GM23338 (cell line): ENCODE data around the gene EIF2AK3. TPM values are rescaled to one million over a fixed set of nuclear protein-coding genes. Genes with fewer than 3 reads are reported as not detected.

Experiments
- ATAC-seq: fragments of 200-7000 bp; cut with Tn5 transposase; 3 replicates; pipeline ENCODE4 v1.9.1; 2020
- DNase-seq: peaks from one replicate; pipeline ENCODE4 v3.0.0-alpha.2; 2015; ENCODE audit warnings: low spot score
- H2AFZ ChIP-seq: fragments of 200-600 bp; sonication (generic); 2 replicates; pipeline ENCODE4 v1.8.0; 2016; ENCODE audit warnings: antibody characterized with exemption, mild to moderate bottlenecking, moderate library complexity
- H3F3A ChIP-seq: fragments of 200-600 bp; sonication (generic); replicated peaks from 2 replicates; pipeline ENCODE4 v1.8.0; 2017; ENCODE audit warnings: antibody characterized with exemption, mixed run types, low read depth
- H3K27ac ChIP-seq: fragments of 200-600 bp; sonication (generic); 2 replicates; pipeline ENCODE4 v1.6.1; 2016; ENCODE audit warnings: low read depth
- H3K27me3 ChIP-seq: fragments of 200-600 bp; sonication (generic); 2 replicates; pipeline ENCODE4 v1.8.0; 2016; ENCODE audit warnings: mild to moderate bottlenecking, mixed run types, moderate library complexity; ENCODE audit not compliant: insufficient read depth
- H3K36me3 ChIP-seq: fragments of 200-600 bp; sonication (generic); 2 replicates; pipeline ENCODE4 v1.8.0; 2016; ENCODE audit warnings: mild to moderate bottlenecking; ENCODE audit not compliant: insufficient read depth
- H3K4me1 ChIP-seq: fragments of 200-600 bp; sonication (generic); 2 replicates; pipeline ENCODE4 v1.8.0; 2016; ENCODE audit warnings: mild to moderate bottlenecking, moderate library complexity; ENCODE audit not compliant: insufficient read depth
- H3K4me2 ChIP-seq: fragments of 200-600 bp; sonication (generic); 2 replicates; pipeline ENCODE4 v1.7.1; 2017; ENCODE audit warnings: mixed run types
- H3K4me3 ChIP-seq: fragments of 200-600 bp; sonication (generic); 2 replicates; pipeline ENCODE4 v1.6.1; 2016; ENCODE audit warnings: mixed run types
- H3K79me2 ChIP-seq: fragments of 200-600 bp; sonication (generic); replicated peaks from 2 replicates; pipeline ENCODE4 v1.8.0; 2017; ENCODE audit warnings: mild to moderate bottlenecking; ENCODE audit not compliant: insufficient read depth
- H3K9me2 ChIP-seq: fragments of 200-600 bp; sonication (generic); 2 replicates; pipeline ENCODE4 v1.8.0; 2017; ENCODE audit not compliant: insufficient read depth
- H4K20me1 ChIP-seq: fragments of 200-600 bp; sonication (generic); replicated peaks from 2 replicates; pipeline ENCODE4 v1.8.0; 2017; ENCODE audit warnings: mild to moderate bottlenecking; ENCODE audit not compliant: insufficient read depth
- H3K27ac Mint-ChIP-seq: 2 replicates; pipeline ENCODE4 v1.8.0; 2020; ENCODE audit warnings: inconsistent platforms, mild to moderate bottlenecking, moderate library complexity, mixed read lengths
- H3K27me3 Mint-ChIP-seq: 3 replicates; pipeline ENCODE4 v1.8.0; 2022; ENCODE audit warnings: low read depth, mild to moderate bottlenecking, moderate library complexity, mixed read lengths, inconsistent platforms; ENCODE audit not compliant: insufficient read depth, poor library complexity
- H3K36me3 Mint-ChIP-seq: 3 replicates; pipeline ENCODE4 v1.8.0; 2021; ENCODE audit warnings: low read depth, mild to moderate bottlenecking, inconsistent platforms, moderate library complexity, mixed read lengths
- H3K4me1 Mint-ChIP-seq: 3 replicates; pipeline ENCODE4 v1.8.0; 2020; ENCODE audit warnings: mild to moderate bottlenecking, inconsistent platforms, mixed read lengths
- H3K4me3 Mint-ChIP-seq: 3 replicates; pipeline ENCODE4 v1.8.0; 2021; ENCODE audit warnings: moderate library complexity, mild to moderate bottlenecking, inconsistent platforms, mixed read lengths
- H3K9me3 Mint-ChIP-seq: 3 replicates; pipeline ENCODE4 v1.8.0; 2020; ENCODE audit warnings: moderate library complexity, mild to moderate bottlenecking, inconsistent platforms, mixed read lengths
- CREB1 ChIP-seq: fragments of 250-450 bp; sonication (Bioruptor Pico); IDR thresholded peaks from 2 replicates; pipeline ENCODE4 v1.5.0; 2020; ENCODE audit warnings: low read depth, mild to moderate bottlenecking, moderate library complexity
- ETS1 ChIP-seq: IDR thresholded peaks from 2 replicates; pipeline ENCODE4 v1.6.1; 2016; ENCODE audit warnings: antibody characterized with exemption
- EZH2 ChIP-seq: fragments of 200-600 bp; sonication (generic); IDR thresholded peaks from one replicate; pipeline ENCODE4 v1.8.0; 2017; ENCODE audit warnings: antibody characterized with exemption, mild to moderate bottlenecking, low read depth; ENCODE audit not compliant: unreplicated experiment
- EZH2phosphoT487 ChIP-seq: fragments of 200-600 bp; sonication (generic); IDR thresholded peaks from one replicate; pipeline ENCODE4 v1.8.1; 2018; ENCODE audit warnings: antibody characterized with exemption; ENCODE audit not compliant: unreplicated experiment
- JUNB ChIP-seq: IDR thresholded peaks from one replicate; pipeline ENCODE4 v1.6.1; 2016; ENCODE audit warnings: antibody characterized with exemption; ENCODE audit not compliant: unreplicated experiment
- NANOG ChIP-seq: IDR thresholded peaks from 2 replicates; pipeline ENCODE4 v1.6.1; 2016; ENCODE audit warnings: antibody characterized with exemption, borderline replicate concordance
- POLR2AphosphoS5 ChIP-seq: IDR thresholded peaks from 2 replicates; pipeline ENCODE4 v1.6.1; 2016; ENCODE audit warnings: antibody characterized with exemption, low read depth
- REST ChIP-seq: IDR thresholded peaks from one replicate; pipeline ENCODE4 v1.6.1; 2018; ENCODE audit warnings: antibody characterized with exemption; ENCODE audit not compliant: unreplicated experiment
- STAT1 ChIP-seq: IDR thresholded peaks from one replicate; pipeline ENCODE4 v1.6.1; 2016; ENCODE audit warnings: antibody characterized with exemption; ENCODE audit not compliant: unreplicated experiment
- ZNF114 ChIP-seq: fragments of 250-450 bp; sonication (Bioruptor Pico); IDR thresholded peaks from 2 replicates; pipeline ENCODE4 v1.5.0; 2020; ENCODE audit warnings: mild to moderate bottlenecking, moderate library complexity
- ZNF331 ChIP-seq: fragments of 250-450 bp; sonication (Bioruptor Pico); IDR thresholded peaks from 2 replicates; pipeline ENCODE4 v1.5.0; 2020; ENCODE audit warnings: low read depth, mild to moderate bottlenecking, moderate library complexity
- ZNF462 ChIP-seq: fragments of 250-450 bp; sonication (Bioruptor Pico); IDR thresholded peaks from 2 replicates; pipeline ENCODE4 v1.5.0; 2020; ENCODE audit warnings: mild to moderate bottlenecking, moderate library complexity
- polyA plus RNA-seq: library from polyadenylated mRNA; unstranded; fragments of >200 nt; fragmentation: Nextera tagmentation; extraction: Ambion mirVana; gene quantifications from 2 replicates; pipeline ENCODE4 v1.2.1, GENCODE V29; 2016
- total RNA-seq: library from RNA; depleted of rRNA; stranded (reverse); fragments of >200 nt; shearing (Covaris generic); gene quantifications from 2 replicates; pipeline ENCODE4 v1.2.3, GENCODE V29; 2014
- TF ChIP-seq, protein P1 (sequence below), 2 experiments: fragments of 200-600 bp in 1 of 2; sonication (generic) in 1 of 2; conservative IDR thresholded peaks; 2 replicates each; pipeline versions ENCODE4 v1.5.1 to v1.6.1; 2016 to 2017; ENCODE audit warnings: antibody characterized with exemption in 2 of 2, low read depth in 2 of 2, mild to moderate bottlenecking in 2 of 2, moderate library complexity in 1 of 2

The EIF2AK3 gene
- total and polyA plus RNA-seq, 2 experiments from 2014 or later: 5.9 to 24.2 TPM

DNA sequence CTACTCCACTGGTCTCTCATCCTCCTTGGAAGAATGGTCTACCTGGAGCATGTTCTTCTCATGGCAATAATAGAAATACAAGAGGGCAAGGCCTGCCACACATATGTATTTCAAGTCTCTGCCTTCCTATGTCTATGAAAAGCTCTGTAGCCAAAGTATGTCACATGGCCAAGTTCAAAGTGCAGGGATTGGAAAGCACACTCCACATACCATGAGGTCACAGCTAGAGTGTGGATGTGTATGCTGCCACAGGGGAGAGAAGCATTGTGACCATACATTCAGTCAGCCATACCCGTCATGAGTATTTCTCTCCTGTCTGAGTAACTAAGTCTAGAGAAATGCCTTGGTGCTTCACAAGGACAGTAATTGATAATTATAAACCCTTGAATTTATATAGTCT lies 8.8 kb upstream of the EIF2AK3 start:
- ATAC-seq: no peak
- no peaks in the 10 kb centered on the region for H3K9me2 ChIP-seq
- Mint-ChIP-seq H3K4me1 (peaks cover 27% of the 10 kb centered on the region), H3K4me3 (no peak overlapping the region), H3K27ac (no peak overlapping the region), H3K27me3 (peaks cover 2% of the 10 kb centered on the region), H3K36me3 (peaks cover 3% of the 10 kb centered on the region; the same call in 1 of the 3 replicates), H3K9me3 (peaks cover 4% of the 10 kb centered on the region; the same call in 1 of the 3 replicates)
- H3K4me2 ChIP-seq: no peak overlapping the region
- H3K4me1 ChIP-seq: peaks cover 19% of the 10 kb centered on the region
- H3F3A ChIP-seq: no peaks in the 10 kb centered on the region
- no peak for TF ChIP-seq NANOG
- TF ChIP-seq EZH2: no peak
- TF ChIP-seq POLR2AphosphoS5: no peak
- TF ChIP-seq, protein P1, sequence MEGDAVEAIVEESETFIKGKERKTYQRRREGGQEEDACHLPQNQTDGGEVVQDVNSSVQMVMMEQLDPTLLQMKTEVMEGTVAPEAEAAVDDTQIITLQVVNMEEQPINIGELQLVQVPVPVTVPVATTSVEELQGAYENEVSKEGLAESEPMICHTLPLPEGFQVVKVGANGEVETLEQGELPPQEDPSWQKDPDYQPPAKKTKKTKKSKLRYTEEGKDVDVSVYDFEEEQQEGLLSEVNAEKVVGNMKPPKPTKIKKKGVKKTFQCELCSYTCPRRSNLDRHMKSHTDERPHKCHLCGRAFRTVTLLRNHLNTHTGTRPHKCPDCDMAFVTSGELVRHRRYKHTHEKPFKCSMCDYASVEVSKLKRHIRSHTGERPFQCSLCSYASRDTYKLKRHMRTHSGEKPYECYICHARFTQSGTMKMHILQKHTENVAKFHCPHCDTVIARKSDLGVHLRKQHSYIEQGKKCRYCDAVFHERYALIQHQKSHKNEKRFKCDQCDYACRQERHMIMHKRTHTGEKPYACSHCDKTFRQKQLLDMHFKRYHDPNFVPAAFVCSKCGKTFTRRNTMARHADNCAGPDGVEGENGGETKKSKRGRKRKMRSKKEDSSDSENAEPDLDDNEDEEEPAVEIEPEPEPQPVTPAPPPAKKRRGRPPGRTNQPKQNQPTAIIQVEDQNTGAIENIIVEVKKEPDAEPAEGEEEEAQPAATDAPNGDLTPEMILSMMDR (conservative IDR thresholded peaks at IDR 0.05; ENCODE audit: low read depth in 2 of 2): no peak
- TF ChIP-seq ZNF462: no peak
- no peak for TF ChIP-seq ZNF331 (CRISPR knock-in tag)
- no peak for TF ChIP-seq EZH2phosphoT487
- TF ChIP-seq STAT1: no peak
- no peak for TF ChIP-seq REST
- no peak for TF ChIP-seq ETS1
- no peak for TF ChIP-seq ZNF114 (CRISPR knock-in tag)
- no peak for TF ChIP-seq CREB1 (CRISPR knock-in tag)
- TF ChIP-seq JUNB: no peak
- no peak for DNase-seq
- H3K27me3 ChIP-seq: no peaks in the 10 kb centered on the region
- no peak overlapping the region for H2AFZ ChIP-seq
- H3K79me2 ChIP-seq: no peaks in the 10 kb centered on the region
- H3K27ac ChIP-seq: no peak overlapping the region
- H4K20me1 ChIP-seq: no peaks in the 10 kb centered on the region
- H3K4me3 ChIP-seq: no peak overlapping the region
- no peaks in the 10 kb centered on the region for H3K36me3 ChIP-seq
